ENCODE measurements around the gene PDCD10.

GRCh38 chr3:167777356-167777755 lies 42.7 kb upstream of the PDCD10 start:
- TF ChIP-seq GATA2 (IDR thresholded peaks at IDR 0.05; ENCODE audit: low read depth, low read length) (no peak), GATA3 (IDR thresholded peaks at IDR 0.05; ENCODE audit: low read depth, low read length) (no peak)

Measured in SH-SY5Y (cell line).